CD14-positive monocyte (primary cell): ENCODE results near the gene SEC63. TPM values are rescaled to one million over a fixed set of nuclear protein-coding genes. Genes with fewer than 3 reads are reported as not detected.
A peak's percentile ranks its signal among the peaks of the same experiment; 100 is the strongest.

Experiments used
- DNase-seq, 3 donors: peaks; one replicate each; pipeline ENCODE4 v3.0.0-alpha.2; 2011 to 2022
- H2AFZ ChIP-seq: 2 replicates; pipeline ENCODE4 v1.6.0; 2012; ENCODE audit warnings: mild to moderate bottlenecking, low read depth, low read length, inconsistent platforms; ENCODE audit not compliant: insufficient read depth, poor library complexity, severe bottlenecking
- H3K27ac ChIP-seq, 2 donors: 1 replicate in 1 of 2; 2 replicates in 1 of 2; pipeline ENCODE4 v1.5.1; 2012 to 2013; ENCODE audit warnings: low read length in 2 of 2, control low read depth in 1 of 2, inconsistent platforms in 1 of 2, low read depth in 1 of 2, mild to moderate bottlenecking in 1 of 2
- H3K27me3 ChIP-seq, 2 donors: one replicate each; pipeline versions ENCODE4 v1.6.0 to v1.6.1; 2011 to 2013; ENCODE audit warnings: low read length in 2 of 2; ENCODE audit not compliant: control insufficient read depth in 2 of 2, insufficient read depth in 2 of 2
- H3K36me3 ChIP-seq, 2 donors: replicated peaks in 1 of 2; 1 replicate in 1 of 2; 2 replicates in 1 of 2; pipeline versions ENCODE4 v1.5.1 to v1.6.1; 2012 to 2013; ENCODE audit warnings: low read length in 2 of 2, control low read depth in 1 of 2, inconsistent platforms in 1 of 2, mild to moderate bottlenecking in 1 of 2; ENCODE audit not compliant: insufficient read depth in 2 of 2, control insufficient read depth in 1 of 2
- H3K4me1 ChIP-seq, 2 donors: 1 replicate in 1 of 2; 2 replicates in 1 of 2; pipeline versions ENCODE4 v1.5.1 to v1.6.1; 2012 to 2013; ENCODE audit warnings: low read length in 2 of 2, control low read depth in 1 of 2, inconsistent platforms in 1 of 2, mild to moderate bottlenecking in 1 of 2, moderate library complexity in 1 of 2; ENCODE audit not compliant: insufficient read depth in 2 of 2, control insufficient read depth in 1 of 2
- H3K4me2 ChIP-seq: replicated peaks from 2 replicates; pipeline ENCODE3; 2012; ENCODE audit warnings: low read length, moderate library complexity, mild to moderate bottlenecking; ENCODE audit not compliant: poor library complexity, severe bottlenecking; ENCODE audit errors: extremely low read depth
- H3K4me3 ChIP-seq, 3 experiments: fragments of 200-600 bp in 1 of 3; sonication (generic) in 1 of 3; replicated peaks in 1 of 3; 1 replicate in 2 of 3; 2 replicates in 1 of 3; pipeline ENCODE4 v1.5.1; 2011 to 2013; ENCODE audit warnings: low read length in 3 of 3, mild to moderate bottlenecking in 3 of 3, control low read depth in 2 of 3, low read depth in 2 of 3, inconsistent platforms in 1 of 3, moderate library complexity in 1 of 3
- H3K79me2 ChIP-seq: 2 replicates; pipeline ENCODE4 v1.6.0; 2012; ENCODE audit warnings: mild to moderate bottlenecking, control low read depth, inconsistent platforms, low read length, moderate library complexity; ENCODE audit not compliant: insufficient read depth
- H3K9ac ChIP-seq: 2 replicates; pipeline ENCODE4 v1.6.0; 2017; ENCODE audit warnings: low read length, mild to moderate bottlenecking; ENCODE audit not compliant: insufficient read depth, poor library complexity, severe bottlenecking
- H3K9me3 ChIP-seq, 2 donors: replicated peaks in 1 of 2; 1 replicate in 1 of 2; 2 replicates in 1 of 2; pipeline versions ENCODE4 v1.5.1 to v1.6.1; 2012 to 2013; ENCODE audit warnings: low read length in 2 of 2, control low read depth in 1 of 2; ENCODE audit not compliant: control insufficient read depth in 1 of 2, insufficient read depth in 1 of 2
- H4K20me1 ChIP-seq: 2 replicates; pipeline ENCODE4 v1.6.0; 2012; ENCODE audit warnings: mild to moderate bottlenecking, low read length, control low read depth, moderate library complexity; ENCODE audit not compliant: insufficient read depth
- H3K27ac Mint-ChIP-seq, 7 donors: one replicate each; pipeline ENCODE4 v1.8.0; 2020; ENCODE audit warnings: mild to moderate bottlenecking in 7 of 7, mixed read lengths in 7 of 7, moderate library complexity in 6 of 7, inconsistent platforms in 2 of 7
- H3K27me3 Mint-ChIP-seq, 3 donors: one replicate each; pipeline ENCODE4 v1.8.0; 2021 to 2022; ENCODE audit warnings: low read depth in 3 of 3, mild to moderate bottlenecking in 3 of 3, mixed read lengths in 3 of 3, moderate library complexity in 3 of 3, inconsistent platforms in 1 of 3
- H3K36me3 Mint-ChIP-seq, 2 donors: one replicate each; pipeline ENCODE4 v1.8.0; 2020; ENCODE audit warnings: mixed read lengths in 2 of 2, inconsistent platforms in 1 of 2, mild to moderate bottlenecking in 1 of 2
- H3K4me1 Mint-ChIP-seq: one replicate; pipeline ENCODE4 v1.8.0; 2020; ENCODE audit warnings: mild to moderate bottlenecking, mixed read lengths
- H3K4me3 Mint-ChIP-seq, 2 donors: one replicate each; pipeline ENCODE4 v1.8.0; 2020; ENCODE audit warnings: mild to moderate bottlenecking in 2 of 2, mixed read lengths in 2 of 2, moderate library complexity in 1 of 2
- H3K9me3 Mint-ChIP-seq, 7 donors: one replicate each; pipeline ENCODE4 v1.8.0; 2020 to 2022; ENCODE audit warnings: mixed read lengths in 7 of 7, mild to moderate bottlenecking in 6 of 7, moderate library complexity in 6 of 7, inconsistent platforms in 2 of 7
- CTCF ChIP-seq: fragments of 200-600 bp; IDR thresholded peaks from one replicate; pipeline ENCODE4 v1.8.0; 2022; ENCODE audit warnings: antibody characterized with exemption, mild to moderate bottlenecking
- WGBS: methylation state at CpG from one replicate; pipeline ENCODE4 v1.1.5; 2013; ENCODE audit warnings: missing lambda C conversion rate; ENCODE audit not compliant: insufficient coverage; 5-methylcytosine and 5-hydroxymethylcytosine counted together
- intact Hi-C, 2 donors: fragments of 100-400 bp; cut with micrococcal nuclease; formaldehyde crosslinking; loops; one replicate each; pipeline versions ENCODE4 v1.15.0 to v1.15.1; 2023
- polyA plus RNA-seq, 3 donors: library from polyadenylated mRNA; depleted of rRNA in 1 of 3; unstranded in 2 of 3; stranded (reverse) in 1 of 3; fragments of 300-500 nt in 2 of 3; fragments of >200 nt in 1 of 3; fragmentation: Illumina TruSeq in 2 of 3; gene quantifications; 1 replicate in 2 of 3; 2 replicates in 1 of 3; pipeline ENCODE4 v1.2.3, GENCODE V29; 2012 to 2021

SEC63 gene
- polyA plus RNA-seq, 3 donors, result 12.0 to 33.7 (median 12.7) TPM

- Histone ChIP-seq H3K79me2 (no peaks in the 10 kb centered on the region), H3K36me3 (no peaks in the 10 kb centered on the region), H3K4me1 (no peaks in the 10 kb centered on the region), H3K4me3 (no peak overlapping the region), H3K27ac (no peak overlapping the region), H3K9me3 (no peaks in the 10 kb centered on the region), H4K20me1 (no peaks in the 10 kb centered on the region), H2AFZ (no peak overlapping the region), H3K27me3 (no peaks in the 10 kb centered on the region), H3K9ac (no peak overlapping the region), H3K4me2 (no peak overlapping the region)
- intact Hi-C loops, result loop anchor here in 1 of 2 donors (10.0 kb wide), 1 partner anchor 1129 kb away; the partner anchor contains the start of genes CEP57L1 and SESN1
- Mint-ChIP-seq H3K9me3 (peaks cover 0 to 2% (median 0%) of the 10 kb centered on the region in 7 donors), H3K4me3 (no peak overlapping the region), H3K27ac (no peak overlapping the region), H3K27me3 (peaks cover 4 to 6% (median 5%) of the 10 kb centered on the region in 3 donors), H3K4me1 (peaks cover 3% of the 10 kb centered on the region), H3K36me3 (no peaks in the 10 kb centered on the region)
- DNase-seq, result no peak
- WGBS, result 100% methylated on average over 2 of the region's 4 CpGs
- no peak for TF ChIP-seq CTCF
Measured at GRCh38 chr6:107965746-107966145, 7.7 kb upstream of the SEC63 start.

GRCh38 chr6:107962723-107963122 is 4.7 kb upstream of the SEC63 start:
- WGBS, result no CpG with 5 or more reads among the region's 2 CpGs
- Histone ChIP-seq H3K9ac (no peak overlapping the region), H3K36me3 (no peaks in the 10 kb centered on the region), H4K20me1 (no peaks in the 10 kb centered on the region), H3K79me2 (peaks cover 2% of the 10 kb centered on the region), H3K4me2 (no peak overlapping the region), H2AFZ (peak overlapping the region; percentile 19), H3K4me3 (no peak overlapping the region), H3K27ac (no peak overlapping the region), H3K9me3 (no peaks in the 10 kb centered on the region), H3K27me3 (peaks cover 0 to 3% of the 10 kb centered on the region in 2 donors), H3K4me1 (peaks cover 6 to 8% of the 10 kb centered on the region in 2 donors)
- TF ChIP-seq CTCF, result no peak
- no peak for DNase-seq
- intact Hi-C loops, result loop anchor here in 1 of 2 donors (10.0 kb wide), 1 partner anchor 1132 kb away; the partner anchor contains the start of genes CEP57L1 and SESN1
- peak overlapping the region in 1 of 2 donors; percentile 13 for H3K4me3 Mint-ChIP-seq
- no peak overlapping the region for H3K27ac Mint-ChIP-seq
- H3K9me3 Mint-ChIP-seq, result peaks cover 0 to 2% (median 0%) of the 10 kb centered on the region in 7 donors
- H3K27me3 Mint-ChIP-seq, result peaks cover 8 to 9% (median 8%) of the 10 kb centered on the region in 3 donors
- no peaks in the 10 kb centered on the region for H3K36me3 Mint-ChIP-seq
- H3K4me1 Mint-ChIP-seq, result peaks cover 5% of the 10 kb centered on the region
